ENCODE data around the gene NTN3. TPM values are rescaled to one million over a fixed set of nuclear protein-coding genes. Genes with fewer than 3 reads are reported as not detected.

The NTN3 gene
- total and polyA plus RNA-seq, 2 experiments from 2014 or later, result 2.4 to 4.8 TPM

DNA sequence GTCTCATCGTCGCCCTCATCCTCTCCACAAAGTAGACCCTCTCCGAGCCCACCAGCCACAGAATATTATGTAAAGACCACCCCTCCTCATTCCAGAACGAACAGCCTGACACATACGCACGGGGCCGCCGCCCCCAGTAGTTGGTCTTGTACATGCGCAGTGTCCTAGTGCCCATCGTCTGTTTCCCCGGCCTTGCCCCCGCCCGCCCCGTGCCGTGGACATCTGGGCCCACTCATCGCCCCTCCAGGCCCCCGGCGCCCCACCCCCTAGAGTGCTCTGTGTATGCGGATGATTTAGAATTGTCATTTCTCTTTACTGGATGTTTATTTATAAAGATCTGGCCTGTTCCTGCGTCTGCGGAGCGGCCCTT is 48.6 kb downstream of the NTN3 start:
- peaks cover 83% of the 10 kb centered on the region for H3K79me2 ChIP-seq
- H3K9me2 ChIP-seq (replicated peaks; ENCODE audit: insufficient read depth), result no peaks in the 10 kb centered on the region
- DNase-seq (ENCODE audit: low spot score), result no peak
- H2AFZ ChIP-seq, result no peak overlapping the region
- H3K27ac ChIP-seq, result peak overlapping the region; percentile 59
- no peaks in the 10 kb centered on the region for H3K9me3 ChIP-seq (ENCODE audit: low read depth)
- H3K4me3 ChIP-seq, result no peak overlapping the region
- no peaks in the 10 kb centered on the region for H3K36me3 ChIP-seq (replicated peaks; ENCODE audit: insufficient read depth, low read depth)
- H4K20me1 ChIP-seq (ENCODE audit: insufficient read depth, poor library complexity, severe bottlenecking), result peaks cover 58% of the 10 kb centered on the region
- TF ChIP-seq EZH2phosphoT487 (IDR thresholded peaks at IDR 0.05; ENCODE audit: low read depth, severe bottlenecking, unreplicated experiment) (no peak), EZH2 (IDR thresholded peaks at IDR 0.05; ENCODE audit: borderline replicate concordance) (no peak), CTCF (IDR thresholded peaks at IDR 0.05; ENCODE audit: poor library complexity) (no peak)
- no peaks in the 10 kb centered on the region for H3K27me3 ChIP-seq
- peaks cover 46% of the 10 kb centered on the region for H3K4me1 ChIP-seq (ENCODE audit: insufficient read depth)
- peak overlapping the region; percentile 95 for H3K4me2 ChIP-seq
- 61% methylated on average over 22 of the region's 22 CpGs for WGBS (ENCODE audit: low lambda C conversion rate, missing lambda C conversion rate)

DNA sequence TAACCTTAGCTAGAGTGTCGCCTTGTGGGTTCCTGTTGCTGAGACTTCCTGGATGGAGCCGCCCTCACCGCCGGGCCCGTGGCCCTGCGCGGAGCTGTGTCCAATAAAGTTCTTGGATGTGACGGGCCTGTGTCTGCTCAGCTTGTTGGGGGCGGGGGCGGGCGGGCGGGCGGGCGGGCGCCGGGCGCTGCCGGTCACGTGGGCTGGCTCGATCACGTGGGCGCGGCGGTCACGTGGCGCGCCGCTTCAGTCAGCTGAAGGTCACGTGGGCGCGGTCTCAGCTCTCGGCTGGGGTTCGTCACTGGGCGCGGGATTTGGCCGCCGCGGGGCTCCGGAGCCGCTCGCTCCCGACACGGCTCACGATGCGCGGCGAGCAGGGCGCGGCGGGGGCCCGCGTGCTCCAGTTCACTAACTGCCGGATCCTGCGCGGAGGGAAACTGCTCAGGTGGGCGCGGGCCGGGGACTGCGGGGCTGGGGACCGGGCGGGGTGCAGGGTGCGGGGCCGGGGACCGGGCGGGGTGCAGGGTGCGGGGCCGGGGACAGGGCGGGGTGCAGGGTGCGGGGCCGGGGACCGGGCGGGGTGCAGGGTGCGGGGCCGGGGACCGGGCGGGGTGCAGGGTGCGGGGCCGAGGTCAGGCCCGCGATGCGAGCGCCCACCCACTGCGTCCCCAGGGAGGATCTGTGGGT is 49.1 kb downstream of the NTN3 start, which contains the start of gene AMDHD2:
Gene AMDHD2 (plus strand): TSS at position 275 of the 687 bp plus-strand sequence. CDS start 88 bp downstream, at position 363.
- Histone ChIP-seq H3K9me2 (replicated peaks; ENCODE audit: insufficient read depth) (no peaks in the 10 kb centered on the region), H2AFZ (no peak within 1 kb of the TSS), H3K27me3 (no peaks in the 10 kb centered on the region), H3K36me3 (replicated peaks; ENCODE audit: insufficient read depth, low read depth) (no peaks in the 10 kb centered on the region), H4K20me1 (ENCODE audit: insufficient read depth, poor library complexity, severe bottlenecking) (peaks cover 52% of the 10 kb centered on the region), H3K9me3 (ENCODE audit: low read depth) (no peaks in the 10 kb centered on the region), H3K4me1 (ENCODE audit: insufficient read depth) (peaks cover 51% of the 10 kb centered on the region), H3K27ac (peak within 1 kb of the TSS; percentile 81), H3K4me3 (peak within 1 kb of the TSS; percentile 49), H3K79me2 (peaks cover 78% of the 10 kb centered on the region), H3K4me2 (peak within 1 kb of the TSS; percentile 95)
- peak; percentile 98 for DNase-seq (ENCODE audit: low spot score)
- 2% methylated on average over 32 of the region's 83 CpGs for WGBS (ENCODE audit: low lambda C conversion rate, missing lambda C conversion rate)
- TF ChIP-seq CTCF (IDR thresholded peaks at IDR 0.05; ENCODE audit: poor library complexity), result no peak
- TF ChIP-seq EZH2 (IDR thresholded peaks at IDR 0.05; ENCODE audit: borderline replicate concordance), result no peak
- TF ChIP-seq EZH2phosphoT487 (IDR thresholded peaks at IDR 0.05; ENCODE audit: low read depth, severe bottlenecking, unreplicated experiment), result no peak

DNA sequence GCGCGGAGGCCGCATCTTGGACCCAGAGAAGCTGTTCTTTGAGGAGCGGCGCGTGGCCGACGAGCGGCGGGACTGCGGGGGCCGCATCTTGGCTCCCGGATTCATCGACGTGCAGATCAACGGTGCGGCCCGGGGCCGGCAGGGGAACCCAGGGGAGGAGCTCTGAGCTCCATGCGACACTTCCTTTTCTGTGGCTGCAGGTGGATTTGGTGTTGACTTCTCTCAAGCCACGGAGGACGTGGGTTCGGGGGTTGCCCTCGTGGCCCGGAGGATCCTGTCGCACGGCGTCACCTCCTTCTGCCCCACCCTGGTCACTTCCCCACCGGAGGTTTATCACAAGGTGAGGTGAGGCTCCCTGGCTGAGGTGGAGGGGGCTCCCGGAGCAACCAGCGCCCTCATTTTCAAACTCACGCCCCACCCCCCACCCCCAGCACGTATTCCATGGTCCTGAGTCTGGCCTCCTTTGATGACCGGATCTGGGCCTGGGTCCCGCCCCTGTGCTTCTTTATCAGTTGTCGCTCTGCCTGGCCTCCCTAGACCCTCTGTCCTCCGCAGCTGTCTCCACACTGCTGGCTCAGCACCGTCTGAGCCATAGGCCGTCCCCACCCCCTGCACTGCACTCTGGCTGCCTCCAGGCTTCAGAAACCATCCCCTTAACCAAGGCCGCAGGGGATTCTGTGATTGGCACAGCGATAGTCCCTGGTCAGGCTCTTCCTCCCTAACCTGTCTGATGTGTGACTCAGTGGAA is 49.9 kb downstream of the NTN3 start:
- H4K20me1 ChIP-seq (ENCODE audit: insufficient read depth, poor library complexity, severe bottlenecking), result peaks cover 45% of the 10 kb centered on the region
- TF ChIP-seq CTCF (IDR thresholded peaks at IDR 0.05; ENCODE audit: poor library complexity) (no peak), EZH2phosphoT487 (IDR thresholded peaks at IDR 0.05; ENCODE audit: low read depth, severe bottlenecking, unreplicated experiment) (no peak), EZH2 (IDR thresholded peaks at IDR 0.05; ENCODE audit: borderline replicate concordance) (no peak)
- H3K27ac ChIP-seq, result peak overlapping the region; percentile 81
- H3K36me3 ChIP-seq (replicated peaks; ENCODE audit: insufficient read depth, low read depth), result no peaks in the 10 kb centered on the region
- peak; percentile 69 for DNase-seq (ENCODE audit: low spot score)
- H3K9me2 ChIP-seq (replicated peaks; ENCODE audit: insufficient read depth), result no peaks in the 10 kb centered on the region
- H3K79me2 ChIP-seq, result peaks cover 76% of the 10 kb centered on the region
- peak overlapping the region; percentile 49 for H3K4me3 ChIP-seq
- H3K4me1 ChIP-seq (ENCODE audit: insufficient read depth), result peaks cover 46% of the 10 kb centered on the region
- no peak overlapping the region for H2AFZ ChIP-seq
- peak overlapping the region; percentile 95 for H3K4me2 ChIP-seq
- H3K9me3 ChIP-seq (ENCODE audit: low read depth), result no peaks in the 10 kb centered on the region
- no peaks in the 10 kb centered on the region for H3K27me3 ChIP-seq
- 23% methylated on average over 31 of the region's 41 CpGs for WGBS (ENCODE audit: low lambda C conversion rate, missing lambda C conversion rate)

Small RNAs within 50 kb of the gene (microRNA-seq; reads per million reads assigned to microRNA genes)
- gene MIR6767 (not detected), gene MIR6768 (1.3 reads per million)

Small RNAs within 50 kb of the gene (small RNA-seq; reads per million reads assigned to genes)
- gene AC093525.1, result not detected
- gene MIR6768, result not detected

Other genes with a start within 250 kb of the NTN3 start
- 18.1 and 19.7 TPM in 2 replicates for gene E4F1, start 247.7 kb upstream of the NTN3 start, total RNA-seq
- gene E4F1, start 247.7 kb upstream of the NTN3 start, polyA plus RNA-seq, result 15.5 and 28.4 TPM in 2 replicates
- gene DNASE1L2, start 234.9 kb upstream of the NTN3 start, total RNA-seq, result 0.23 and 0.64 TPM in 2 replicates
- gene DNASE1L2, start 234.9 kb upstream of the NTN3 start, polyA plus RNA-seq, result 0.27 and 0.80 TPM in 2 replicates
- gene ECI1, start 219.7 kb upstream of the NTN3 start, total RNA-seq, result 59.9 and 71.4 TPM in 2 replicates
- 133 and 156 TPM in 2 replicates for gene ECI1, start 219.7 kb upstream of the NTN3 start, polyA plus RNA-seq
- 107 and 128 TPM in 2 replicates for gene RNPS1, start 203.2 kb upstream of the NTN3 start, total RNA-seq
- 198 and 211 TPM in 2 replicates for gene RNPS1, start 203.2 kb upstream of the NTN3 start, polyA plus RNA-seq
- gene ABCA3, start 130.6 kb upstream of the NTN3 start, total RNA-seq, result 1.5 and 1.8 TPM in 2 replicates
- gene ABCA3, start 130.6 kb upstream of the NTN3 start, polyA plus RNA-seq, result 0.94 and 4.9 TPM in 2 replicates
- gene CCNF, start 41.9 kb upstream of the NTN3 start, total RNA-seq, result 4.7 TPM in 2 replicates
- gene CCNF, start 41.9 kb upstream of the NTN3 start, polyA plus RNA-seq, result 4.3 and 6.5 TPM in 2 replicates
- 6.2 and 7.6 TPM in 2 replicates for gene TEDC2, start 11.2 kb upstream of the NTN3 start, total RNA-seq
- 7.1 and 8.1 TPM in 2 replicates for gene TEDC2, start 11.2 kb upstream of the NTN3 start, polyA plus RNA-seq
- 10.4 and 13.6 TPM in 2 replicates for gene TBC1D24, start 3.8 kb downstream of the NTN3 start, total RNA-seq
- gene TBC1D24, start 3.8 kb downstream of the NTN3 start, polyA plus RNA-seq, result 8.3 and 10.9 TPM in 2 replicates
- gene ATP6V0C, start 42.7 kb downstream of the NTN3 start, total RNA-seq, result 81.4 and 89.8 TPM in 2 replicates
- gene ATP6V0C, start 42.7 kb downstream of the NTN3 start, polyA plus RNA-seq, result 375 and 385 TPM in 2 replicates
- 43.6 and 50.3 TPM in 2 replicates for gene AMDHD2, start 49.1 kb downstream of the NTN3 start, total RNA-seq
- 70.8 and 77.0 TPM in 2 replicates for gene AMDHD2, start 49.1 kb downstream of the NTN3 start, polyA plus RNA-seq
- not detected in 2 replicates for gene CEMP1, start 60.1 kb downstream of the NTN3 start, total RNA-seq
- gene CEMP1, start 60.1 kb downstream of the NTN3 start, polyA plus RNA-seq, result 11.1 and 21.6 TPM in 2 replicates
- gene PDPK1, start 66.7 kb downstream of the NTN3 start, total RNA-seq, result 29.8 and 34.5 TPM in 2 replicates
- gene PDPK1, start 66.7 kb downstream of the NTN3 start, polyA plus RNA-seq, result 23.6 and 27.1 TPM in 2 replicates
- gene KCTD5, start 211.2 kb downstream of the NTN3 start, total RNA-seq, result 22.7 and 31.5 TPM in 2 replicates
- 24.5 and 32.2 TPM in 2 replicates for gene KCTD5, start 211.2 kb downstream of the NTN3 start, polyA plus RNA-seq
- 1.4 and 4.3 TPM in 2 replicates for gene PRSS27, start 248.9 kb downstream of the NTN3 start, total RNA-seq
- gene PRSS27, start 248.9 kb downstream of the NTN3 start, polyA plus RNA-seq, result 1.4 and 4.8 TPM in 2 replicates

All from hepatocyte (in vitro differentiated cells).